A375 (cell line): ENCODE results near the gene CDY1. TPM values are rescaled to one million over a fixed set of nuclear protein-coding genes. Genes with fewer than 3 reads are reported as not detected.

Experiments used
- total RNA-seq: library from RNA; depleted of rRNA; stranded (reverse); fragments of >200 nt; shearing (Covaris generic); gene quantifications from 2 replicates; pipeline ENCODE4 v1.2.3, GENCODE V29; 2014; rRNA removed

CDY1 gene, protein sequence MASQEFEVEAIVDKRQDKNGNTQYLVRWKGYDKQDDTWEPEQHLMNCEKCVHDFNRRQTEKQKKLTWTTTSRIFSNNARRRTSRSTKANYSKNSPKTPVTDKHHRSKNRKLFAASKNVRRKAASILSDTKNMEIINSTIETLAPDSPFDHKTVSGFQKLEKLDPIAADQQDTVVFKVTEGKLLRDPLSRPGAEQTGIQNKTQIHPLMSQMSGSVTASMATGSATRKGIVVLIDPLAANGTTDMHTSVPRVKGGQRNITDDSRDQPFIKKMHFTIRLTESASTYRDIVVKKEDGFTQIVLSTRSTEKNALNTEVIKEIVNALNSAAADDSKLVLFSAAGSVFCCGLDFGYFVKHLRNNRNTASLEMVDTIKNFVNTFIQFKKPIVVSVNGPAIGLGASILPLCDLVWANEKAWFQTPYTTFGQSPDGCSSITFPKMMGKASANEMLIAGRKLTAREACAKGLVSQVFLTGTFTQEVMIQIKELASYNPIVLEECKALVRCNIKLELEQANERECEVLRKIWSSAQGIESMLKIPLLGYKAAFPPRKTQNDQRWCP
- not detected in 2 replicates for total RNA-seq

GRCh38 chrY:25621817-25622216, at the start of gene CDY1:
TSS of gene CDY1 (plus strand) at chrY:25622117. CDS start at chrY:25622443, 326 bp downstream.

